Activated CD8-positive, alpha-beta memory T cell treated with anti-CD3 and anti-CD28 coated beads for 1 hour (primary cell): ENCODE data around the gene PEPD.

Source experiments
- DNase-seq, 2 donors: peaks; one replicate each; pipeline ENCODE4 v3.0.0-alpha.2; 2020; ENCODE audit warnings: low read depth in 1 of 2; ENCODE audit errors: extremely low read depth in 1 of 2

Gene PEPD

DNA sequence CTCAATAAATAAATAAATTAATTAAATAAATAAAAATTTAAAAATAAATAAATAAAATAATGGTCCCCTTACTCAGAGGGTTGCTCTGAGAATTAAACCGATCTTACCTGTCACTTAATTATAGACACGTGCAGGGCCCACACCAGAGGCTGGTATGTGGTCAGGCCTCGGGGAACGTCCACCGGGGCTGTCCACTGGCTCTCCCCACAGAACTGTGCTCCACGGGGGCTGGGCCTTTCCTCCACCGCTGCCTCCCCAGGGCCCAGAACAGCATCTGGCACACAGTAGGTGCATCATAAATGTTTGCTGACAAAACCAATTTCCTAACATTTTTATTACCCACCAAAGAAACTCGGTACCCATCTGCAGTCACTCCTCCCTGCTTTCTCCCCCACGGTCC, 78.9 kb downstream of the PEPD start:
- no peak for DNase-seq

DNA sequence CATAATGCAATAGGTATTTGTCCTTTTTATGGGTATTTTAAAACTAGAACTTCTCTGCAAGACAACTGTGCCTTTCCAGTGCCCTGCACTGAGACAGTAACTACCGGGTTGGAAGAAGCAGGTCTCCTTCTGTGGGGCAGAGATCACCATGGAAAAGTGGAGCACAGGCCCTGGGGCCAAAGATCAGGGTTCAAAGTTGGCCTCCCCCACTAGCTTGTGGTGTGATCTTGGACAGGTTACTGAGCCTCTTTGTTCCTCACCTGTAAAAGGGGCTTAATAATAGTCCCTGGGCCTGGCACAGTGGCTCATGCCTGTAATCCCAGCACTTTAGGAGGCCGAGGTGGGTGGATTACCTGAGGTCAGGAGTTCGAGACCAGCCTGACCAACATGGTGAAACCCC, 79.8 kb downstream of the PEPD start:
- DNase-seq: no peak

- no peak for DNase-seq
Measured at GRCh38 chr19:33441277-33441699, 80.3 kb downstream of the PEPD start.

DNA sequence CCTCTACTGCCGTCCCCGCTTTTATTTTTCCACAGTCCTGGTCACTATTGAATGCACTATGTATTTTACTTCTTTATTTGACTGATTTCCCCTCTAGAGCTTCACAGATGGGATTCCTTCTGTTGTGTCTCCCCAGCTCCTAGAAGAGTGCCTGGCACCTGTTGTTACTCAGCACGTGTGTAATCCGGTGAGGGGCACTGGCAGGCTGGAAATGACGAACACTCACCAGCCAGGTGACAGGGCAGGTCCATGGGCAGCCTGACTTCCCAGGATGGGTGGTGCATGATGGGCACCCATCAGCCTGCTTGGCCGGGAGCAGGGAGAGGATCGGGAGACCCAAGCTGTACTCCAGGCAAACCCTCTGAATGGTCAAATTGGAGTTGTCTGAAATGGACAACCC, 80.9 kb downstream of the PEPD start:
- no peak for DNase-seq

- no peak for DNase-seq
Measured at GRCh38 chr19:33440241-33440640, 81.3 kb downstream of the PEPD start.

DNA sequence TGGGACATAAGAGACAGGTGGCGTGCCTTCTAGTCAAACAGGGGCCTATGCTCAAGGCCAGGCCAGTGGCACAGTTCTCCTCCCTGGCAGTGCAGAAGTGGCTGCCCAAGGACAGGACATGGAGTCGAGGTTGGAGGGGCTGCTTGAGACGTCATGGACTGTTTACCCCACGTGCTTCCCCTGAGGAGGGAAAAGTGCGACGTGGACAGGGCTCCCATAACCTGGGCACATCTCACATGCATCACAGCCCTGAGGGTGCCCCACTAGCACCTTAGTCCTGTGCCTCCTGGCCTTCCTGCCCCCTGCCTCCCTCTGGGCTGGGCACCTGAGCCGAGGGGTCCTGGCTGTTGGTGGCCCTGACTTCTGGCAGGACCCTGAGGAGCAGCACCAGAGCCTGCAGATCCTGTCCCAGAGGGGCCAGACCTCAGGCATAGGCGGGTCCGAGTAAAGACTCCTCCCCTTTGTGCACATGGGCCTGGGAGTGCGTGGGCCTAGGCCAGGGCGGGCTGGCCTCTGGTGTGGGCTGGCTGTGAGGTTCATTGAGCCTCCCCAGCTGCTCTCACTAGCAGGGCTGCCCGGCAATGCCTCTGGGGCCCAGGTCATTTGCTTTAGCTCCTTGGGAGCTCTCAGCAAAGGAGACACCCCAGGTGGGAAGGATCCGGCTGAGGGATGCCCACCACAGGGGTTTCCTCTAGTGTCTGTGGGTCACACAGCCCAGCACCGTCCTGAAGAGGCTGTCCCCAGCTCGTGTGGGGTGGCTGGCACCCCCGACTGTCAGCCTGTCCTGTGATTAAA, 82.4 kb downstream of the PEPD start:
- DNase-seq: no peak

DNA sequence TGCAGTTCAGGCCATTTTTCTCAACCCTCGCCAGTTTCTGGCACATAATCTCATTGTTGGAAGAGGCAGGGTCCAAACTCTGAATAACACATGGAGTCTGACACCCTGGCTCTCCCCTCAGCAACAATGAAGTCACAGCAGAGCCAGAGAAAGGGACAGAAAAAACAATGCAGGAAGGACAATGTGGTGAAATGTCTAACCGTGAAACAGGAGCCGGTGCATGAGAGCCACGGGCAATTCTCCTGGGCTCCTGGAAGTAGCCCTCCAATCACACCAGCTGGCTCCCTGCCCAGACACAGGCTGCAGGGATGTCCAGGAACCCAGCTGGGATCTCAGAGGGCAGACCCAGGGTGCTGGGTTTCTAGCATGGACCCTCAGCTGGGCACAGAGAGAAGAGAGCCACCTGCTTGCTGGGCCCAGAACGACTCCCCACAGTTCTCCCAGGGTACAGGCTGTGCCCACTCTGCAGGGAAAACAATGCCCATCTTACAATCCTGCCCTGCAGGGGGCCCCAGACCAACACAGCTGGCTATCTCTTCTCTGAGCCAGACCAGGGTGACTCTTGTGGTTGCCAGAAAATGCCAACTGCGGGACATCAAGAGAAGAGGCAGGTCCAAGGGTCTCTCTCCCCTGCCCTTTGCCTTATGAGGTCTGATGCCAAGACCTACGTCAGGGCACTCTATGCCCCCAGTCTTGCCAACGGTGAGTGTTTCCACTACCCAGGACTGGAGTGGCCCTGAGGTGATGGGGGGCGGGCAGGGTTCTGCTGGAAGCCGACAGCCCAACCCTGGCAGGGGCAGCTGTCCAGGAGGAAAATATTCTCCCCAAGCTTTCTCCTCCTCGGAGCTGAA, 83.5 kb downstream of the PEPD start:
- no peak for DNase-seq

- no peak for DNase-seq
Measured at GRCh38 chr19:33437393-33437820, 84.2 kb downstream of the PEPD start.

DNA sequence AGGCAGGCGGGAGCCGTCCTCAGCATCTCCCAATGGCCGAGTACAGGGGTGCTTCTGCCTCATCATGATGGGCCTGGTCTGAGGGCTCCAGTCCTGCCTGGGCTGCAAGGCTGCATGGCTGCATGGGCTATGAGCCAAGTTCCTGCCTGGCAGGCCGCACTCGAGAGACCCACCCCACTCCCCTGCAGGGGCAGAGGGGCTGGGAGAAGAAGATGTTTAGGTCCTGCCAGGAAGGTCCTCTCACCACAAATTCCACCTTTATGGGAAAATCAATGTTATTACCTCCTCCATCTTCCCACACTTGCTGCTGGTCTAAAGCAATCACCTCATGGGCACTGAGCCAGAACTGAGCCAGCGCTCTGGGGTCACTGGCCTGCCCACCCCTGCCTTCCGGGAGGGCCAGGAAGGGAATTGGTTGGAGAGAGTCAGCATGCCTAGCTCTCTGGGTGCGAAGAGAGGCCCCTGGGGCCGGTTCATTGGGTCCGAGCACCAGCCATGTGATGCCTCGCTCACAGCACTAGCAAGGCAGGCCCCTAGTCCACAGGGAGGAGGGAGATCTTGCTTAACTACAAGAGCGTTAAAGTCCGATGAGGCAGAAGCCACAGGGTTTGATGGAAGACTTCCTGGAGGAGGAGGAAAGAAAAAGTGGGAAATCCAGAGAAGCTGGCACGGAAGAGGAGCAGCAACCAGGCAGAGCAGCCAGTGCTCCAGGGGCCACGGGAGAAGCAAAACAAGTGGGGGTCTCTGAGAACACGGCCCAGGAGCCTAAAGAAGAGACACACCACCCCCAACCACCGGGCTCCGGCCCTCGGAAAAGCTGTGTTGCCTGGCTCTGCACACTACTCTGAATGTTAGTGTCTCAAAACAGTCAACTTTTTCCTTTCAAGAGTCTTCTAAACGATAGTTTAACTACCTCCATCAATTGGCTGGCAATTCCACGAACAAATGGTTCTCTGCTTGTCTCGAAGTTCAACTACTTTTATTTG, 84.9 kb downstream of the PEPD start:
- DNase-seq: no peak

GRCh38 chr19:33435706-33436359, 85.8 kb downstream of the PEPD start:
- no peak for DNase-seq

- DNase-seq: no peak
Measured at GRCh38 chr19:33434886-33435705, 86.5 kb downstream of the PEPD start.

DNA sequence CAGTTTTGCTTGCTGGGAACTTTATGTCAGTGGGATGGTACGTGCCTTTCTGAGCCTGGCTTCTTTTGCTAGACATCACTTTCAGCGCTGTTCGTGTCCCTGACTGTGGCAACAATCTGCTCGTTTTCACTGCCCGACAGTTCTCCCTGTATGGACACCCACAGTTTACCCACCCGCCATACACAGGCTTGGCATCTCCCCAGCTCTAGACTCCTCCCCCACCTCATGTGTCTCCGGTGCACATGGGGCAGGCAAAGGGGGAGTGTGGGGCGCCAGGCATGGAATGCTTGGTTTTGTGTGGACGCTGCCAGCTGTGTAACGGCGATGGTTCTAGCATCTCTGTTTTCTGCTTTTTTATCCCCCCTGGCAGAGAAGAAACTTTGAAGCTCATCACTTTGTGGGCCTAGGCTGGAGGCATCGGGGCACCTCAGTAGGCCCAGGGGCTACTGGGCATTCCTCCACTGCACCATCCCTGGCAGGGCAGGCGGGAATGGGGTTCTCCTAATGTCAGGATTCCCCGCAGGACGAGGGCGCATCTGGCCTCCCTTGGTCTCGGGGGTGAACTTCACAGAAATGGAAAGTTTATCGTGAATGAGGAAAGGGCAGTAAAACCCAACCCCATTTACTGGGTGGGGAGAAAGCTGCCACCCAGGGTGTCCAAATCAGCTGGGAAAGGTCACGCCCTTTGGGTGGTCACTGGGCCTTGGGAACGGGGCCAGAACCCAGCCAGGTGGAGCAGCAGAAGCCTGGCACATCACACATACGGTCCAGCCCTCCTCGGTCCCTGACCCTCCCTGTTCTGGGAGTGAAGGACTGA, 87.3 kb downstream of the PEPD start:
- DNase-seq: no peak

- no peak for DNase-seq
Measured at GRCh38 chr19:33432446-33433170, 89.0 kb downstream of the PEPD start.

DNA sequence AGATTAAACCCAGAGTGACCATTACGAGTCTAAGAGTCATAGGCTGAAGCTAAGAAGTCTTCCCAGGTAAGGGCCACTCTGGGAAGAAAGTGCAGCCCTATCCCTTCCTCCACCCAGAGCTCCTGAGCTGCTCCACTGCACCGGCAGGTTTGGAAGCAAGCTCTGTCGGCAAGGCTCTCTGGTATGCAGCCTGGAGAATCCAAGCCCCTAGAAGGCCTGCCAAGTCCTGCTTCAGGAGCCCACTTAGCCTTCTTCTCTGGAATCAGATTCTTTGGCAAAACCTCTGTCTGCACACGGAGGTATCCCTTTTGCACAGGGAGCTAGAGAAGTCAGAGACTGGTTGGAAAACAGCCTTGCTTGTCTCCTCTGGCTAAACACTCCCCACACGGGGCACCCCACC, 89.6 kb downstream of the PEPD start:
- DNase-seq: no peak

DNA sequence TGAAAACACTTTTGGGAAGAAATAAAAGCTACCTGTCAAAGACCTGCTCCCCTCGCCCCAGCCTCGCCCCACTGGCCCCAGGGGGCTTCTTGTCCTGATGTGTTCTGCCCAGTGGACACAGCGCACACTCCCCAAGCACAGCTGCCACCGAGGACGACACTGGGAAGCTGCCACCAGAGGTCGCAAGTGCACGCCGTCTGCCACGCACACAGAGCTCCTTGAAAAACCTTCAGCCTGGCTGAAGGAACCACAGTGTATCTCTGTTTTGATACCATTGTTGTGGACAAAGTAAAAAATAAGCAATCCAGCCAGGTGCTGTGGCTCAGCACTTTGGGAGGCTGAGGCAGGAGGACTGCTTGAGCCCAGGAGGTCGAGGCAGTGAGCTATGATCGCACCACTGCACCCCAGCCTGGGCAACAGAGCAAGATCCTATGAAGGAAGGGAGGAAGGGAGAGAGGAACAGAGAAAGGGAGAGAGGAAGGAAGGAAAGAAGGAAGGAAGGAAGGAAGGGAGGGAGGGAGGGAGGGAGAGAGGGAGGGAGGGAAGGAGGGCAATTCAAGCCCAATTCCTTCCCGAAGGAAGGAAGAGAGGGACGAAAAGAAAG, 90.8 kb downstream of the PEPD start:
- peak in 1 of 2 donors; percentile 35 for DNase-seq

DNA sequence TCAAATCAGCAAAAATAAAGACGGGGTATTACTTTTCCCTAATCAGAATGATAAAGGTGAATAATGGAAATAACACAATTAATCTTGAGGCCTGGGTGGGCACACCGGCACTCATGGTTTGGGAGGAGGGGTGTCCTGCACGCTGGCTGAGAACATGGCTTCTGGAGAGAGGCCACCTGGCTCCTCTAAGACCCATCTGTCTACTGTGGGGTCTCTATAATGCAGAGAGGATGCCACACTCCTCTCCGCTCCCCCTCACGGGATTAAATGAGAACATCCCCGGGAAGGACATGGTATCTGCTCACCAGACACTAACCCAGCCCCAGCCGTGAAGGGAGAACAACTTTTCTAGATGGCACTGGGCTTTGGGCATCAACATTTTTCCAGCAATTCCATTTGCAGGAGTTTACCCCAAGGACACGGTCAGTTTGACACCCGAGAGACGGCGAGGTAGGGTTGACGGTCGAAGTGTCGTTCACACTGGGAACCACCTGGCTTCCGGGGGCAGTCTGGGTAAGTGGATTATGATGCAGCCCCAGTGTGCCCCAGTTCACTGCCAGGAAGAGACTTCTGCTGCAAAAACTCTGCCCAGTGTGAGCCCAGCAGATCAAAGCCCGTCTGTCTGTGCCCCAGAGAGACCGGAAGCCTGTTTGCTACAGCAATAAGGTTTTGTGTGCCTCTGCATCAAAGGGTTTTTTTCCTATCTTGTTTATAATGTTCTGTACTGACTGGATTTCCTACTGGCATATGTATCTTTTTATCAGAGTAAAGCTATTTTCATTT, 91.5 kb downstream of the PEPD start:
- no peak for DNase-seq

- no peak for DNase-seq
Measured at GRCh38 chr19:33428627-33429125, 92.9 kb downstream of the PEPD start.
